DOHH2 (cell line): ENCODE results near the gene CDH12.

ENCODE experiments used
- H3F3A ChIP-seq: fragments of 200-600 bp; sonication (generic), shearing (Covaris generic); 2 replicates; pipeline ENCODE4 v1.6.0; 2016; ENCODE audit warnings: antibody characterized with exemption, mild to moderate bottlenecking; ENCODE audit not compliant: control insufficient read depth, insufficient read depth
- H3K27ac ChIP-seq: fragments of 200-600 bp; sonication (generic); 2 replicates; pipeline ENCODE4 v1.5.1; 2014; ENCODE audit warnings: low read depth, mild to moderate bottlenecking, low read length, moderate library complexity
- H3K27me3 ChIP-seq: fragments of 200-600 bp; sonication (generic); 2 replicates; pipeline ENCODE4 v1.6.1; 2014; ENCODE audit warnings: mild to moderate bottlenecking, low read length, mixed read lengths; ENCODE audit not compliant: control insufficient read depth
- H3K36me3 ChIP-seq: fragments of 200-600 bp; sonication (generic); 2 replicates; pipeline ENCODE4 v1.6.1; 2014; ENCODE audit warnings: mild to moderate bottlenecking, low read length, moderate library complexity, mixed read lengths; ENCODE audit not compliant: control insufficient read depth
- H3K4me1 ChIP-seq: fragments of 200-600 bp; sonication (generic); 2 replicates; pipeline ENCODE4 v1.6.1; 2014; ENCODE audit warnings: mild to moderate bottlenecking, low read length, mixed read lengths; ENCODE audit not compliant: control insufficient read depth
- H3K4me2 ChIP-seq: fragments of 200-600 bp; sonication (generic); 2 replicates; pipeline ENCODE4 v1.6.0; 2014; ENCODE audit warnings: mild to moderate bottlenecking, low read length, moderate library complexity
- H3K4me3 ChIP-seq: fragments of 200-600 bp; sonication (generic); 2 replicates; pipeline ENCODE4 v1.5.1; 2014; ENCODE audit warnings: mild to moderate bottlenecking, low read length, mixed read lengths
- H3K79me2 ChIP-seq: fragments of 200-600 bp; sonication (generic); 2 replicates; pipeline ENCODE4 v1.6.1; 2014; ENCODE audit warnings: mild to moderate bottlenecking, low read length, mixed read lengths; ENCODE audit not compliant: control insufficient read depth
- H3K9me2 ChIP-seq: fragments of 200-600 bp; sonication (generic); replicated peaks from 2 replicates; pipeline ENCODE4 v1.6.1; 2014; ENCODE audit warnings: mild to moderate bottlenecking, low read length, mixed read lengths; ENCODE audit not compliant: control insufficient read depth
- H3K9me3 ChIP-seq: fragments of 200-600 bp; sonication (generic); 2 replicates; pipeline ENCODE4 v1.6.1; 2014; ENCODE audit warnings: antibody characterized with exemption, low read length, mixed read lengths; ENCODE audit not compliant: control insufficient read depth, insufficient read depth
- H4K20me1 ChIP-seq: fragments of 200-600 bp; sonication (generic); 2 replicates; pipeline ENCODE4 v1.6.0; 2014; ENCODE audit warnings: low read depth, mild to moderate bottlenecking, antibody characterized with exemption, low read length, moderate library complexity; ENCODE audit not compliant: control insufficient read depth, insufficient read depth
- CTCF ChIP-seq: fragments of 200-600 bp; sonication (generic); IDR thresholded peaks from one replicate; pipeline ENCODE4 v1.5.1; 2014; ENCODE audit warnings: antibody characterized with exemption, mild to moderate bottlenecking, low read depth, low read length; ENCODE audit not compliant: poor library complexity, severe bottlenecking
- EZH2phosphoT487 ChIP-seq: fragments of 200-600 bp; sonication (generic); IDR thresholded peaks from 2 replicates; pipeline ENCODE4 v1.6.1; 2017; ENCODE audit warnings: borderline replicate concordance, mild to moderate bottlenecking, antibody characterized with exemption, low read length, moderate library complexity, mixed read lengths

Gene CDH12

DNA sequence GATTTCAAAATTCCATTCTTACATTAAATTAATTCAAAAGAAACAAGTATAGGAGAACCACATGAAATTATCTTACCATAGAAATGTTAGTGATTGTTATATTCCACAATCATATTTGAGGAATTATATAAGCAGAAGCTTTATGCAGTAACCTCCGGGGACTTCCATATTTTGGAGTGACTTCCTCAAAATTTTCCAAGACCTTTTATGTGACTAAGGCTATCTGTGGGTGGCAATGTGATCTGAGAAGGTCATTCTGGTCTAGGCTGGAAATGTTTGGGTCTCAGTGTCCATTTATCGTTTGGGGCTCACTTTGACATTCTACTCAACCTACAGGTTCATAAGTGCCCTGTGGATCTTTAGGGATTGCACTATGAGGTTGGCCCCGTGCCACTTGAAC lies 776.6 kb downstream of the CDH12 start:
- no peaks in the 10 kb centered on the region for H4K20me1 ChIP-seq
- H3K9me3 ChIP-seq = no peaks in the 10 kb centered on the region
- H3K27me3 ChIP-seq = no peaks in the 10 kb centered on the region
- H3K4me3 ChIP-seq = no peak overlapping the region
- H3K27ac ChIP-seq = no peak overlapping the region
- H3F3A ChIP-seq = no peaks in the 10 kb centered on the region
- no peaks in the 10 kb centered on the region for H3K36me3 ChIP-seq
- TF ChIP-seq EZH2phosphoT487 (no peak), CTCF (no peak)
- H3K4me1 ChIP-seq = no peaks in the 10 kb centered on the region
- H3K79me2 ChIP-seq = no peaks in the 10 kb centered on the region
- no peaks in the 10 kb centered on the region for H3K9me2 ChIP-seq
- H3K4me2 ChIP-seq = no peak overlapping the region

DNA sequence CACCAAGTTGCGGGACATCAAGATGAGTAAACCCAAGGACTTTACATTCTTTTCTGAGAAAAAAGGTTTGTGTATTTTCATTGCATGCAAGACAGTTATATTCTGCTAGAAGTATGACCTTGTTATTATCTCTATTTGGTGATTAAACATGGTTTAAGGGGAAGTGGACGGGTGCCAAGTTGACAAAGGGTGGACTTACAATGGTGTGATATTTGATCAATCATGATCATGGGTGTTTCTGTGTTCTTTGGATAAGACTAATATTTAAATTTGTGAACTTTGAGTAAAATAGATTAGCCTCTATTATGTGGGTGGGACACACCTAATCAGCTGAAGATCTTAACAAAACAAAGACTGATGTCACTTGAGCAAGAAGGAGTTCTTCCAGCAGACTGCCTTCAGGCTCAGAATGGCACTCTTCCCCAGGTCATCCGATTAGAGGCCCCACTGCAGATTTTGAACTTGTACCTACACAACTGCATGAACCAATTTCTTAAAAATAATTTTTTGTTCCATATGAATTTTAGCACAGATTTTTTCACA lies 782.9 kb downstream of the CDH12 start:
- H3K79me2 ChIP-seq = no peaks in the 10 kb centered on the region
- H3K27me3 ChIP-seq = no peaks in the 10 kb centered on the region
- no peaks in the 10 kb centered on the region; the same call in 1 of the 2 replicates for H3K9me3 ChIP-seq
- no peaks in the 10 kb centered on the region for H3K4me1 ChIP-seq
- H3K9me2 ChIP-seq = no peaks in the 10 kb centered on the region
- H3K27ac ChIP-seq = no peak overlapping the region
- H3K4me3 ChIP-seq = no peak overlapping the region
- H4K20me1 ChIP-seq = no peaks in the 10 kb centered on the region
- H3K4me2 ChIP-seq = no peak overlapping the region
- H3K36me3 ChIP-seq = no peaks in the 10 kb centered on the region
- H3F3A ChIP-seq = no peaks in the 10 kb centered on the region
- TF ChIP-seq CTCF = no peak
- no peak for TF ChIP-seq EZH2phosphoT487

GRCh38 chr5:22063717-22064116 lies 789.4 kb downstream of the CDH12 start:
- Histone ChIP-seq H4K20me1 (no peaks in the 10 kb centered on the region), H3K27ac (no peak overlapping the region), H3K9me3 (no peaks in the 10 kb centered on the region), H3K4me1 (no peaks in the 10 kb centered on the region), H3K4me3 (no peak overlapping the region), H3K4me2 (no peak overlapping the region), H3K9me2 (no peaks in the 10 kb centered on the region), H3K79me2 (no peaks in the 10 kb centered on the region), H3F3A (no peaks in the 10 kb centered on the region), H3K27me3 (no peaks in the 10 kb centered on the region), H3K36me3 (no peaks in the 10 kb centered on the region)
- TF ChIP-seq EZH2phosphoT487 (no peak), CTCF (no peak)
